Upper lobe of left lung (tissue), 6 donors: ENCODE data around the gene MME. TPM values are rescaled to one million over a fixed set of nuclear protein-coding genes. Genes with fewer than 3 reads are reported as not detected.
A peak's percentile ranks its signal among the peaks of the same experiment; 100 is the strongest.

ENCODE experiments used
- ATAC-seq, 2 donors: fragments of 200-7000 bp; cut with Tn5 transposase; one replicate each; pipeline ENCODE4 v1.9.1; 2022; ENCODE audit warnings: mild to moderate bottlenecking in 2 of 2, moderate library complexity in 2 of 2; ENCODE audit not compliant: low FRiP score in 2 of 2
- DNase-seq, 2 donors: peaks; one replicate each; pipeline ENCODE4 v3.0.0-alpha.2; 2019 to 2020
- H3K27ac ChIP-seq, 4 donors: fragments of 200-600 bp; sonication (generic); one replicate each; pipeline ENCODE4 v1.5.1; 2016 to 2019
- H3K27me3 ChIP-seq, 4 donors: fragments of 200-600 bp; sonication (generic); one replicate each; pipeline ENCODE4 v1.5.1; 2017 to 2019
- H3K36me3 ChIP-seq, 4 donors: fragments of 200-600 bp; sonication (generic); one replicate each; pipeline ENCODE4 v1.5.1; 2016 to 2019
- H3K4me1 ChIP-seq, 4 donors: fragments of 200-600 bp; sonication (generic); one replicate each; pipeline ENCODE4 v1.5.1; 2018 to 2019
- H3K4me3 ChIP-seq, 4 donors: fragments of 200-600 bp; sonication (generic); one replicate each; pipeline ENCODE4 v1.5.1; 2017 to 2019; ENCODE audit warnings: mild to moderate bottlenecking in 2 of 4, moderate library complexity in 1 of 4
- H3K9me3 ChIP-seq, 4 donors: fragments of 200-600 bp; sonication (generic); one replicate each; pipeline ENCODE4 v1.5.1; 2018 to 2019
- EP300 ChIP-seq, 4 donors: sonication (generic); formaldehyde crosslinking; IDR thresholded peaks; one replicate each; pipeline ENCODE4 v1.5.1; 2017; ENCODE audit warnings: antibody characterized with exemption in 4 of 4, control low read depth in 2 of 4
- POLR2A ChIP-seq, 4 donors: fragments of 450-650 bp; IDR thresholded peaks; one replicate each; pipeline ENCODE4 v1.5.1; 2016 to 2017; ENCODE audit warnings: antibody characterized with exemption in 4 of 4, mild to moderate bottlenecking in 2 of 4
- POLR2AphosphoS5 ChIP-seq, 2 donors: sonication (generic); formaldehyde crosslinking; IDR thresholded peaks; one replicate each; pipeline ENCODE4 v1.5.1; 2017; ENCODE audit warnings: antibody characterized with exemption in 2 of 2
- WGBS, 2 donors: methylation state at CpG; one replicate each; pipeline ENCODE4 v1.1.5; 2017 to 2018; 5-methylcytosine and 5-hydroxymethylcytosine counted together
- total RNA-seq, 6 donors: library from RNA; depleted of rRNA in 4 of 6; stranded (reverse); fragments of >200 nt in 4 of 6; gene quantifications; one replicate each; pipeline versions ENCODE4 v1.1.0 to v1.2.1, GENCODE V29; 2016 to 2021
- TF ChIP-seq, protein P1 (sequence below), 6 experiments: fragments of 450-650 bp in 4 of 6; fragments of 200-600 bp in 2 of 6; sonication (generic) in 2 of 6; IDR thresholded peaks; one replicate each; pipeline ENCODE4 v1.5.1; 2016 to 2019; ENCODE audit warnings: antibody characterized with exemption in 6 of 6
- donor health status: DM: no; HTN: no; CAD: no; lungs with moderate emphysema.
- donor health status: DM: no; HTN: yes; CAD: no; lungs with severe emphysema.

MME gene
- total RNA-seq, 6 donors from 2014 or later: 51.8 to 101 (median 74.8) TPM

DNA sequence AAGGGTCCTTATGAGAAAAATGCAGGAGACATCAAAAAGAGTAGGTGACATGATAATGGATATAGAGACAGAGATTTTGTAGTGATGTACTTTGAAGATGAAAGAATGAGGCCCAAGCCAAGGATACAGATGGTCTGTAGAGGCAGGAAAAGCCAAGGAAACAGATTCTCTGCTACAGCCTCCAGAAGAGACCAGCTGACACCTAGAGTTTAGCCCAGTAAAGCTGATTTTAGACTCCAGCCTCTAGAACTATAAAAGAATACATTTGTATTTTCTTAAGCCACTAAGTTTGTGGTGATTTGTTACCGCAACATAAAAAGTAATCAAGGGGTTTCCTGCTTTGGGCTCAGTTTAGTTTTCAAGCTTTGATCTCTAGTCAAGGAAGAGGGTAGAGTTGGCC is 148.6 kb downstream of the MME start:
- 64 to 78% methylated on average over 1 of the region's 1 CpG for WGBS, 2 donors
- Histone ChIP-seq H3K4me1 (no peaks in the 10 kb centered on the region), H3K4me3 (no peak overlapping the region), H3K36me3 (no peaks in the 10 kb centered on the region), H3K27ac (no peak overlapping the region), H3K9me3 (no peaks in the 10 kb centered on the region), H3K27me3 (no peaks in the 10 kb centered on the region)
- ATAC-seq (no peak), DNase-seq (no peak)
- TF ChIP-seq, protein P1, sequence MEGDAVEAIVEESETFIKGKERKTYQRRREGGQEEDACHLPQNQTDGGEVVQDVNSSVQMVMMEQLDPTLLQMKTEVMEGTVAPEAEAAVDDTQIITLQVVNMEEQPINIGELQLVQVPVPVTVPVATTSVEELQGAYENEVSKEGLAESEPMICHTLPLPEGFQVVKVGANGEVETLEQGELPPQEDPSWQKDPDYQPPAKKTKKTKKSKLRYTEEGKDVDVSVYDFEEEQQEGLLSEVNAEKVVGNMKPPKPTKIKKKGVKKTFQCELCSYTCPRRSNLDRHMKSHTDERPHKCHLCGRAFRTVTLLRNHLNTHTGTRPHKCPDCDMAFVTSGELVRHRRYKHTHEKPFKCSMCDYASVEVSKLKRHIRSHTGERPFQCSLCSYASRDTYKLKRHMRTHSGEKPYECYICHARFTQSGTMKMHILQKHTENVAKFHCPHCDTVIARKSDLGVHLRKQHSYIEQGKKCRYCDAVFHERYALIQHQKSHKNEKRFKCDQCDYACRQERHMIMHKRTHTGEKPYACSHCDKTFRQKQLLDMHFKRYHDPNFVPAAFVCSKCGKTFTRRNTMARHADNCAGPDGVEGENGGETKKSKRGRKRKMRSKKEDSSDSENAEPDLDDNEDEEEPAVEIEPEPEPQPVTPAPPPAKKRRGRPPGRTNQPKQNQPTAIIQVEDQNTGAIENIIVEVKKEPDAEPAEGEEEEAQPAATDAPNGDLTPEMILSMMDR (IDR thresholded peaks at IDR 0.05): no peak
- TF ChIP-seq POLR2AphosphoS5 (IDR thresholded peaks at IDR 0.05): no peak
- no peak for TF ChIP-seq EP300 (IDR thresholded peaks at IDR 0.05)
- no peak for TF ChIP-seq POLR2A (IDR thresholded peaks at IDR 0.05)

DNA sequence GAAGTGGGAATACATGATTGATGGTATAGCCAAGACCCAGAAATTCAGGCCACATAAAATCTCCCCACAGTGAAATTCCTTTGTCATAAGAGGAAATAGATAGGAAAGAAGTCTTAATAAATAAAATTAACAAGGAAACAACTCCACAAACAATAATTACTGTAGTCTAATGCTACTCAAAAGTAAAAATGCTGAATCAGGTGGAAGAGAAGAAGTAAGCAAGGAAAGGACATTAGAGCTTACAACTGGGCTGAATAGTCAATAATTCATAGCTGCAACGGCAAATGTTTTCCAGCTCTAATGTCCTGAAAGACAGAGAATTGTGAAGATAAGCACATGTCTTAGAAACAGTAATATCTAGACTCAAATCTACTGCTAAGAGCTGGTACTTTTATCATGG is 149.0 kb downstream of the MME start:
- no peak for TF ChIP-seq EP300 (IDR thresholded peaks at IDR 0.05)
- TF ChIP-seq POLR2AphosphoS5 (IDR thresholded peaks at IDR 0.05): no peak
- TF ChIP-seq POLR2A (IDR thresholded peaks at IDR 0.05): no peak
- TF ChIP-seq, protein P1 (IDR thresholded peaks at IDR 0.05): no peak
- Histone ChIP-seq H3K36me3 (no peaks in the 10 kb centered on the region), H3K4me1 (no peaks in the 10 kb centered on the region), H3K27me3 (no peaks in the 10 kb centered on the region), H3K4me3 (no peak overlapping the region), H3K27ac (no peak overlapping the region), H3K9me3 (no peaks in the 10 kb centered on the region)
- ATAC-seq: no peak
- 70 to 79% methylated on average over 1 of the region's 1 CpG for WGBS, 2 donors
- DNase-seq: no peak

GRCh38 chr3:155230382-155230781 is 150.3 kb downstream of the MME start:
- Histone ChIP-seq H3K27me3 (no peaks in the 10 kb centered on the region), H3K36me3 (no peaks in the 10 kb centered on the region), H3K9me3 (no peaks in the 10 kb centered on the region), H3K4me3 (no peak overlapping the region), H3K4me1 (no peaks in the 10 kb centered on the region), H3K27ac (no peak overlapping the region)
- TF ChIP-seq POLR2A (IDR thresholded peaks at IDR 0.05): no peak
- DNase-seq (no peak), ATAC-seq (no peak)

GRCh38 chr3:155231792-155232191 is 151.7 kb downstream of the MME start:
- Histone ChIP-seq H3K4me3 (no peak overlapping the region), H3K27ac (no peak overlapping the region), H3K36me3 (no peaks in the 10 kb centered on the region), H3K9me3 (no peaks in the 10 kb centered on the region), H3K4me1 (no peaks in the 10 kb centered on the region), H3K27me3 (no peaks in the 10 kb centered on the region)
- DNase-seq (no peak), ATAC-seq (no peak)
- TF ChIP-seq EP300 (IDR thresholded peaks at IDR 0.05): no peak
- TF ChIP-seq POLR2A (IDR thresholded peaks at IDR 0.05): no peak
- TF ChIP-seq, protein P1 (IDR thresholded peaks at IDR 0.05): no peak
- no peak for TF ChIP-seq POLR2AphosphoS5 (IDR thresholded peaks at IDR 0.05)
- WGBS, 2 donors: 87 to 100% methylated on average over 2 of the region's 2 CpGs

GRCh38 chr3:155232605-155233004 is 152.5 kb downstream of the MME start:
- DNase-seq: peak in 1 of 2 donors; percentile 49
- peak in 1 of 2 donors; percentile 95 for ATAC-seq
- TF ChIP-seq POLR2A (IDR thresholded peaks at IDR 0.05) (no peak), POLR2AphosphoS5 (IDR thresholded peaks at IDR 0.05) (no peak), EP300 (IDR thresholded peaks at IDR 0.05) (no peak)
- TF ChIP-seq, protein P1 (IDR thresholded peaks at IDR 0.05): no peak
- Histone ChIP-seq H3K27ac (peak overlapping the region in 1 of 4 donors; percentile 10), H3K9me3 (no peaks in the 10 kb centered on the region), H3K4me1 (no peaks in the 10 kb centered on the region), H3K36me3 (no peaks in the 10 kb centered on the region), H3K27me3 (no peaks in the 10 kb centered on the region), H3K4me3 (no peak overlapping the region)
- 50 to 57% methylated on average over 3 of the region's 3 CpGs for WGBS, 2 donors
